HG03378 (cell line): Measurements from ENCODE around the gene NOS1AP.
"Not testable (repeated sequence)": the region's sequence is repeated elsewhere in the genome, so short reads cannot be mapped to it uniquely, and the experiment has no call there.

Source experiments
- ATAC-seq: cut with Tn5 transposase; IDR thresholded peaks from one replicate; pipeline ENCODE4 v1.9.1; 2021; ENCODE audit warnings: mild to moderate bottlenecking, moderate library complexity; ENCODE audit not compliant: unreplicated experiment

The NOS1AP gene

GRCh38 chr1:162323023-162323422 lies 253.5 kb downstream of the NOS1AP start:
- ATAC-seq = no peak

GRCh38 chr1:162324396-162324795 lies 254.9 kb downstream of the NOS1AP start:
- no peak for ATAC-seq

- ATAC-seq = no peak
These were observed 257.1 kb downstream of the NOS1AP start for GRCh38 chr1:162326559-162326958.

- ATAC-seq = no peak
These were observed 257.8 kb downstream of the NOS1AP start for GRCh38 chr1:162327144-162327787.

GRCh38 chr1:162327788-162328165 lies 258.3 kb downstream of the NOS1AP start:
- ATAC-seq = no peak

GRCh38 chr1:162328512-162328911 lies 259.0 kb downstream of the NOS1AP start:
- no peak for ATAC-seq

- ATAC-seq = no peak
These were observed 260.3 kb downstream of the NOS1AP start for GRCh38 chr1:162329826-162330225.

- no peak for ATAC-seq
These were observed 264.5 kb downstream of the NOS1AP start for GRCh38 chr1:162333991-162334390.

GRCh38 chr1:162335126-162335525 lies 265.6 kb downstream of the NOS1AP start:
- ATAC-seq = no peak

GRCh38 chr1:162336621-162337285 lies 267.3 kb downstream of the NOS1AP start:
- no peak for ATAC-seq

- ATAC-seq = no peak
These were observed 273.0 kb downstream of the NOS1AP start for GRCh38 chr1:162342452-162342983.

- no peak for ATAC-seq
These were observed 274.0 kb downstream of the NOS1AP start for GRCh38 chr1:162343470-162343869.

GRCh38 chr1:162347281-162347680 lies 277.8 kb downstream of the NOS1AP start:
- no peak for ATAC-seq

- ATAC-seq = no peak
These were observed 280.3 kb downstream of the NOS1AP start for GRCh38 chr1:162349635-162350330.

- ATAC-seq = no peak
These were observed 281.9 kb downstream of the NOS1AP start for GRCh38 chr1:162351246-162351842.

GRCh38 chr1:162351874-162352273 lies 282.4 kb downstream of the NOS1AP start:
- not testable (repeated sequence) for ATAC-seq

GRCh38 chr1:162353078-162353477 lies 283.6 kb downstream of the NOS1AP start:
- ATAC-seq = no peak

- ATAC-seq = no peak
These were observed 284.2 kb downstream of the NOS1AP start for GRCh38 chr1:162353702-162354101.

GRCh38 chr1:162357681-162358266 lies 288.3 kb downstream of the NOS1AP start:
- ATAC-seq = no peak

- no peak for ATAC-seq
These were observed 289.4 kb downstream of the NOS1AP start for GRCh38 chr1:162358928-162359327.
